GM23248 (cell line): ENCODE results near the gene TSPAN2. TPM values are rescaled to one million over a fixed set of nuclear protein-coding genes. Genes with fewer than 3 reads are reported as not detected.

Experiments
- DNase-seq: peaks from one replicate; pipeline ENCODE4 v3.0.0-alpha.2; 2015
- H2AFZ ChIP-seq: fragments of 200-600 bp; sonication (generic); 2 replicates; pipeline ENCODE4 v1.6.1; 2016; ENCODE audit warnings: antibody characterized with exemption
- H3F3A ChIP-seq: fragments of 200-600 bp; sonication (generic); 2 replicates; pipeline ENCODE4 v1.6.1; 2016; ENCODE audit warnings: mild to moderate bottlenecking, antibody characterized with exemption, mixed run types; ENCODE audit not compliant: insufficient read depth
- H3K27ac ChIP-seq: fragments of 200-600 bp; sonication (generic); 2 replicates; pipeline ENCODE4 v1.5.1; 2016; ENCODE audit warnings: mild to moderate bottlenecking
- H3K27me3 ChIP-seq: fragments of 200-600 bp; sonication (generic); replicated peaks from 2 replicates; pipeline ENCODE4 v1.6.1; 2016; ENCODE audit warnings: mild to moderate bottlenecking; ENCODE audit not compliant: insufficient read depth
- H3K36me3 ChIP-seq: fragments of 200-600 bp; sonication (generic); 2 replicates; pipeline ENCODE4 v1.6.1; 2016; ENCODE audit warnings: low read depth, mild to moderate bottlenecking
- H3K4me1 ChIP-seq: fragments of 200-600 bp; sonication (generic); 2 replicates; pipeline ENCODE4 v1.6.1; 2016; ENCODE audit warnings: mild to moderate bottlenecking; ENCODE audit not compliant: insufficient read depth
- H3K4me2 ChIP-seq: fragments of 200-600 bp; sonication (generic); one replicate; pipeline ENCODE4 v1.6.1; 2016; ENCODE audit warnings: mild to moderate bottlenecking; ENCODE audit not compliant: unreplicated experiment
- H3K4me3 ChIP-seq: fragments of 200-600 bp; sonication (generic); 2 replicates; pipeline ENCODE4 v1.5.1; 2016; ENCODE audit warnings: mild to moderate bottlenecking
- H3K79me2 ChIP-seq: fragments of 200-600 bp; sonication (generic); 2 replicates; pipeline ENCODE4 v1.6.1; 2016; ENCODE audit warnings: mild to moderate bottlenecking; ENCODE audit not compliant: insufficient read depth
- H3K9ac ChIP-seq: fragments of 200-600 bp; sonication (generic); 2 replicates; pipeline ENCODE4 v1.6.1; 2016; ENCODE audit warnings: mild to moderate bottlenecking
- H3K9me2 ChIP-seq: fragments of 200-600 bp; sonication (generic); 2 replicates; pipeline ENCODE4 v1.6.1; 2016; ENCODE audit warnings: mixed run types, mild to moderate bottlenecking, moderate library complexity; ENCODE audit not compliant: insufficient read depth
- H3K9me3 ChIP-seq: fragments of 200-600 bp; sonication (generic); one replicate; pipeline ENCODE4 v1.6.1; 2017; ENCODE audit warnings: low read depth
- H4K20me1 ChIP-seq: fragments of 200-600 bp; sonication (generic); 2 replicates; pipeline ENCODE4 v1.6.0; 2016; ENCODE audit not compliant: insufficient read depth
- EZH2 ChIP-seq: fragments of 200-600 bp; sonication (generic); IDR thresholded peaks from 2 replicates; pipeline ENCODE4 v1.6.1; 2018; ENCODE audit warnings: antibody characterized with exemption, mild to moderate bottlenecking; ENCODE audit not compliant: insufficient read depth, poor library complexity, severe bottlenecking
- EZH2phosphoT487 ChIP-seq: fragments of 200-600 bp; sonication (generic); IDR thresholded peaks from 2 replicates; pipeline ENCODE4 v1.6.1; 2018; ENCODE audit warnings: antibody characterized with exemption, moderate library complexity, mild to moderate bottlenecking, low read depth; ENCODE audit not compliant: insufficient read depth
- WGBS, 2 experiments: methylation state at CpG; one replicate each; pipeline ENCODE4 v1.1.6; 2015 to 2017; ENCODE audit warnings: low lambda C conversion rate in 2 of 2, low coverage in 1 of 2; ENCODE audit errors: missing lambda C conversion rate in 2 of 2; 5-methylcytosine and 5-hydroxymethylcytosine counted together
- in situ Hi-C: fragments of 300-500 bp; cut with MboI; formaldehyde crosslinking; loops from 2 replicates; pipeline ENCODE4 v1.15.0; 2020
- polyA plus RNA-seq: library from polyadenylated mRNA; unstranded; fragments of >200 nt; fragmentation: Nextera tagmentation; extraction: Ambion mirVana; gene quantifications from 2 replicates; pipeline ENCODE4 v1.2.1, GENCODE V29; 2016
- total RNA-seq: library from RNA; depleted of rRNA; stranded (reverse); fragments of >200 nt; shearing (Covaris generic); gene quantifications from 2 replicates; pipeline ENCODE4 v1.2.3, GENCODE V29; 2014

Gene TSPAN2
- total and polyA plus RNA-seq, 2 experiments from 2014 or later: 2.7 to 10.1 TPM

DNA sequence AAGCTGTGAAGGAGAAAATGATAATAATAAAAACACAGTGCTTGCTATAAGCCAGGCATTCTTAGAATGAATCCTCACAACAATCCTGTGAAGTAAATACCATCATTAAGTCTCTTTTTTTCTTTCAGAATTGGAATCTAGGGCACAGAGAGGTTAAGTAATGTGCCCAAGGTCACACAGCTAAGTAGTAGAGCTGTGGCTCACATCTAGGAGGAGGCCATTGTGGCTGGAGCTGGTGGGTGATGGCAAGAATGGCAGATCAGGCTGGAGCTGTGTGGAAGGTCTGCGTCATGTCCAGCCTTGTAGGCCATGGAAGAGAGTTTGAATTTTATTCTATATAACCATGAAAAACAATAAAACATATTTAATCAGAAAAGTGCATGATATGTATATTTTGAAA lies 38.2 kb upstream of the TSPAN2 start:
- peaks cover 6% of the 10 kb centered on the region for H3K9me3 ChIP-seq
- no peak overlapping the region for H3K27ac ChIP-seq
- no peak for DNase-seq
- TF ChIP-seq EZH2phosphoT487: no peak
- no peak for TF ChIP-seq EZH2
- no peaks in the 10 kb centered on the region for H3K27me3 ChIP-seq
- H3K36me3 ChIP-seq: no peaks in the 10 kb centered on the region
- no peaks in the 10 kb centered on the region for H3F3A ChIP-seq
- H4K20me1 ChIP-seq: no peaks in the 10 kb centered on the region
- H2AFZ ChIP-seq: no peak overlapping the region
- 96 to 100% methylated on average over 1 of the region's 1 CpG for WGBS, 2 experiments
- 0 out of 2 replicates have a peak, but pooled peaks cover 4% of the 10 kb centered on the region for H3K4me1 ChIP-seq
- no peak overlapping the region for H3K9ac ChIP-seq
- H3K79me2 ChIP-seq: no peaks in the 10 kb centered on the region
- in situ Hi-C loops: no loop called here
- no peaks in the 10 kb centered on the region for H3K9me2 ChIP-seq
- no peak overlapping the region for H3K4me2 ChIP-seq
- H3K4me3 ChIP-seq: no peak overlapping the region

DNA sequence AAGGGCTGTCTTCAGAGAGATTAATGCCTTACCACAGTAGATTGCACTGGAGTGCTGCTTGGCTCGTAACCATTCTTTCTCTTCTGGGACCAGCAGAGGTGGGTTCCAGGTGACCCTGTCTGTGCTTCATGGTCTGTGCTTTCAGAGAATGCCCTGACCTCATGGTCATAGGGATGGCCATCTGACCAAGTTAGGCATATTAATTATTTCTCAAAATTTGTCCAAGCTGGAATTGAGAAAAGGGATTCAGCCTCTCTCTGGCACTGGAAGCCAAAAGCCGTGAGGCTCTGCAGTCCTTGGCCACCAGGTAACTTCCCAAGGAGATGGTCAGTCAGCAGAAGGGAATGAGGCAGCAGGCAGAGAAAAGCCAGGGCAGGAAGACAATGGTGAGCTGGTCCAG lies 37.2 kb upstream of the TSPAN2 start:
- Histone ChIP-seq H3K4me2 (no peak overlapping the region), H3K4me1 (0 out of 2 replicates have a peak, but pooled peaks cover 4% of the 10 kb centered on the region), H3K27ac (no peak overlapping the region), H2AFZ (no peak overlapping the region), H4K20me1 (no peaks in the 10 kb centered on the region), H3K9me2 (no peaks in the 10 kb centered on the region), H3K9ac (no peak overlapping the region), H3K36me3 (no peaks in the 10 kb centered on the region), H3K4me3 (no peak overlapping the region), H3K79me2 (no peaks in the 10 kb centered on the region), H3K9me3 (peaks cover 6% of the 10 kb centered on the region), H3K27me3 (no peaks in the 10 kb centered on the region), H3F3A (no peaks in the 10 kb centered on the region)
- no peak for DNase-seq
- 67 to 71% methylated on average over 2 of the region's 2 CpGs for WGBS, 2 experiments
- in situ Hi-C loops: no loop called here
- TF ChIP-seq EZH2phosphoT487 (no peak), EZH2 (no peak)

- H3K4me3 ChIP-seq: no peak overlapping the region
- H3K27ac ChIP-seq: no peak overlapping the region
- H3K36me3 ChIP-seq: no peaks in the 10 kb centered on the region
- H3F3A ChIP-seq: no peaks in the 10 kb centered on the region
- no peaks in the 10 kb centered on the region for H3K27me3 ChIP-seq
- no peak overlapping the region for H3K4me2 ChIP-seq
- no peak for DNase-seq
- H4K20me1 ChIP-seq: no peaks in the 10 kb centered on the region
- H3K9me3 ChIP-seq: peaks cover 6% of the 10 kb centered on the region
- no peak overlapping the region for H3K9ac ChIP-seq
- no peaks in the 10 kb centered on the region for H3K9me2 ChIP-seq
- no peak overlapping the region for H2AFZ ChIP-seq
- 83 to 87% methylated on average over 3 of the region's 3 CpGs for WGBS, 2 experiments
- no peaks in the 10 kb centered on the region for H3K79me2 ChIP-seq
- H3K4me1 ChIP-seq: peaks cover 9% of the 10 kb centered on the region
- in situ Hi-C loops: no loop called here
- TF ChIP-seq EZH2phosphoT487 (no peak), EZH2 (no peak)
Measured at GRCh38 chr1:115123116-115123515, 33.8 kb upstream of the TSPAN2 start.

DNA sequence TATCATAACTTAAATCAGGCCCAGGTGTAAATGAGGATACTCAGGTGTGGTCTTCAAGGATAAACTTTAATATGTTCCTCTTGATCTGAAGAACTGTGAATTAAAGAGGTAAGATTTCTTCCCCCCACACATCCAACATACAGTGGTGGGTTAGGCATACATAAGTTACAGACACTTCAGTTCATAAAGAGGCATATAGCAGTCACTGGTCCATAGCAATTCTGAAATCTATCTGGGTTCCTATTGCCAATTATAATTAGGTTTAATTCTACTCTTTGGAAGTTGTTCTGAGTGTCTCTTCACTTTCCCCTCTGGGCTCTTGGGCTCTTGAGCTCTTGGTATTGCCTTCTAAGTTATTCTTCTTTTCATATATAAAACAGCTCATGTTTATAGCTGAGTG lies 32.5 kb upstream of the TSPAN2 start:
- TF ChIP-seq EZH2 (no peak), EZH2phosphoT487 (no peak)
- H2AFZ ChIP-seq: no peak overlapping the region
- in situ Hi-C loops: no loop called here

DNA sequence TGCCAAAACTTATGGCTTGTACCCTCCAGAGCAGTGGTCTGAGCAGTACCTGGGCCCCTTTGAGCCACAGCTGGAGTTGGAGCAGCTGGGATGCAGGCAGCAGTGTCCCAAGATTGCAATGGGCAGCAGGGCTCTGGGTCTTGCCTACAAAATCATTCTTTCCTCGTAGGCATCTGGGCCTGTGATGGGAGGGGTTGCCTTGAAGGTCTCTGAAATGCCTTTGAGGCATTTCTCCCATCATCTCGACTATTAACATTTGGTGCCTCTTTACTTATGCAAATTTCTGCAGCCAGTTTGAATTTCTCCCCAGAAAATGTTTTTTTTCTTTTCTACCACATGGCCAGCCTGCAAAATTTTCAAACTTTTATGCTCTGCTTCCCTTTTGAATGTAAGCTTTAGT lies 31.0 kb upstream of the TSPAN2 start:
- Histone ChIP-seq H3K4me3 (no peak overlapping the region), H2AFZ (no peak overlapping the region), H3F3A (peaks cover 7% of the 10 kb centered on the region; the same call in 1 of the 2 replicates), H3K9me2 (no peaks in the 10 kb centered on the region), H3K9me3 (peaks cover 6% of the 10 kb centered on the region), H3K4me2 (no peak overlapping the region), H3K36me3 (no peaks in the 10 kb centered on the region), H3K27ac (no peak overlapping the region), H3K27me3 (no peaks in the 10 kb centered on the region), H3K4me1 (peaks cover 20% of the 10 kb centered on the region), H3K79me2 (no peaks in the 10 kb centered on the region), H3K9ac (no peak overlapping the region), H4K20me1 (no peaks in the 10 kb centered on the region)
- 26 to 28% methylated on average over 2 of the region's 2 CpGs for WGBS, 2 experiments
- no peak for DNase-seq
- TF ChIP-seq EZH2phosphoT487: no peak
- no peak for TF ChIP-seq EZH2
- in situ Hi-C loops: no loop called here

More for the DNA sequence above, 32.5 kb upstream of the TSPAN2 start:
- no peak for DNase-seq
- no peak overlapping the region for H3K4me2 ChIP-seq
- no peaks in the 10 kb centered on the region for H3K79me2 ChIP-seq
- H3K9me3 ChIP-seq: peaks cover 6% of the 10 kb centered on the region
- no peaks in the 10 kb centered on the region for H4K20me1 ChIP-seq
- H3K4me1 ChIP-seq: peaks cover 14% of the 10 kb centered on the region
- no peaks in the 10 kb centered on the region for H3K27me3 ChIP-seq
- H3F3A ChIP-seq: no peaks in the 10 kb centered on the region
- no peaks in the 10 kb centered on the region for H3K36me3 ChIP-seq
- no peak overlapping the region for H3K9ac ChIP-seq
- H3K4me3 ChIP-seq: no peak overlapping the region
- H3K9me2 ChIP-seq: no peaks in the 10 kb centered on the region
- no peak overlapping the region for H3K27ac ChIP-seq
